HEK293 (cell line): ENCODE data around the gene IRF2.

Experiments
- BCL6B ChIP-seq: fragments of 450-650 bp; formaldehyde crosslinking; IDR thresholded peaks from 2 replicates; pipeline ENCODE4 v1.5.1; 2017; ENCODE audit warnings: missing biosample characterization, missing genetic modification characterization
- CTCF ChIP-seq: fragments of 450-650 bp; formaldehyde crosslinking; IDR thresholded peaks from 2 replicates; pipeline ENCODE4 v1.5.1; 2016; ENCODE audit warnings: missing biosample characterization, missing genetic modification characterization
- GLIS2 ChIP-seq: fragments of 450-650 bp; formaldehyde crosslinking; IDR thresholded peaks from 2 replicates; pipeline ENCODE4 v1.5.1; 2016; ENCODE audit warnings: missing biosample characterization, missing genetic modification characterization
- KLF8 ChIP-seq: fragments of 450-650 bp; formaldehyde crosslinking; IDR thresholded peaks from 2 replicates; pipeline ENCODE4 v1.5.1; 2016; ENCODE audit warnings: missing biosample characterization, missing genetic modification characterization
- OVOL3 ChIP-seq: fragments of 450-650 bp; formaldehyde crosslinking; IDR thresholded peaks from 2 replicates; pipeline ENCODE4 v1.5.1; 2016; ENCODE audit warnings: missing biosample characterization, missing genetic modification characterization
- SALL2 ChIP-seq: fragments of 450-650 bp; formaldehyde crosslinking; IDR thresholded peaks from 2 replicates; pipeline ENCODE4 v1.5.0; 2017; ENCODE audit warnings: missing biosample characterization, mild to moderate bottlenecking, missing genetic modification characterization, borderline replicate concordance
- SP2 ChIP-seq: fragments of 450-650 bp; formaldehyde crosslinking; IDR thresholded peaks from 2 replicates; pipeline ENCODE4 v1.5.1; 2016; ENCODE audit warnings: missing biosample characterization, missing genetic modification characterization
- SP3 ChIP-seq: fragments of 450-650 bp; formaldehyde crosslinking; IDR thresholded peaks from 2 replicates; pipeline ENCODE4 v1.5.1; 2016; ENCODE audit warnings: missing biosample characterization, missing genetic modification characterization
- ZBTB10 ChIP-seq: fragments of 450-650 bp; formaldehyde crosslinking; IDR thresholded peaks from 2 replicates; pipeline ENCODE4 v1.5.1; 2016; ENCODE audit warnings: missing biosample characterization, missing genetic modification characterization
- ZBTB26 ChIP-seq: fragments of 450-650 bp; formaldehyde crosslinking; optimal IDR thresholded peaks from 2 replicates; pipeline ENCODE3; 2016; ENCODE audit warnings: missing biosample characterization, mild to moderate bottlenecking, missing genetic modification characterization
- ZBTB7A ChIP-seq: fragments of 450-650 bp; formaldehyde crosslinking; IDR thresholded peaks from 2 replicates; pipeline ENCODE4 v1.5.1; 2016; ENCODE audit warnings: low read depth, missing biosample characterization, missing genetic modification characterization
- ZFHX2 ChIP-seq: fragments of 450-650 bp; formaldehyde crosslinking; conservative IDR thresholded peaks from 2 replicates; pipeline ENCODE4 v1.5.1; 2016; ENCODE audit warnings: missing biosample characterization, missing genetic modification characterization
- ZIC2 ChIP-seq: fragments of 450-650 bp; formaldehyde crosslinking; IDR thresholded peaks from 2 replicates; pipeline ENCODE4 v1.5.1; 2016; ENCODE audit warnings: missing biosample characterization, missing genetic modification characterization
- ZNF18 ChIP-seq: fragments of 450-650 bp; formaldehyde crosslinking; IDR thresholded peaks from 2 replicates; pipeline ENCODE4 v1.5.1; 2016; ENCODE audit warnings: missing biosample characterization, missing genetic modification characterization
- ZNF2 ChIP-seq: fragments of 450-650 bp; formaldehyde crosslinking; IDR thresholded peaks from 2 replicates; pipeline ENCODE4 v1.5.1; 2016; ENCODE audit warnings: missing biosample characterization, missing genetic modification characterization
- ZNF223 ChIP-seq: fragments of 450-650 bp; formaldehyde crosslinking; IDR thresholded peaks from 2 replicates; pipeline ENCODE4 v1.5.1; 2016; ENCODE audit warnings: missing biosample characterization, missing genetic modification characterization
- ZNF324 ChIP-seq: fragments of 450-650 bp; formaldehyde crosslinking; IDR thresholded peaks from 2 replicates; pipeline ENCODE4 v1.5.1; 2016; ENCODE audit warnings: missing biosample characterization, missing genetic modification characterization
- ZNF423 ChIP-seq: fragments of 450-650 bp; formaldehyde crosslinking; IDR thresholded peaks from 2 replicates; pipeline ENCODE4 v1.5.1; 2016; ENCODE audit warnings: missing biosample characterization, missing genetic modification characterization
- ZNF449 ChIP-seq: fragments of 450-650 bp; formaldehyde crosslinking; IDR thresholded peaks from 2 replicates; pipeline ENCODE4 v1.5.1; 2017; ENCODE audit warnings: missing biosample characterization, mild to moderate bottlenecking, missing genetic modification characterization, moderate library complexity
- ZNF518A ChIP-seq: fragments of 450-650 bp; formaldehyde crosslinking; conservative IDR thresholded peaks from 2 replicates; pipeline ENCODE4 v1.5.1; 2016; ENCODE audit warnings: low read depth, missing biosample characterization, missing genetic modification characterization
- ZNF580 ChIP-seq: fragments of 450-650 bp; formaldehyde crosslinking; IDR thresholded peaks from 2 replicates; pipeline ENCODE4 v1.5.1; 2016; ENCODE audit warnings: missing biosample characterization, missing genetic modification characterization
- ZNF677 ChIP-seq: fragments of 450-650 bp; IDR thresholded peaks from 2 replicates; pipeline ENCODE4 v1.5.0; 2018; ENCODE audit warnings: missing biosample characterization, mild to moderate bottlenecking, missing genetic modification characterization, moderate library complexity

IRF2 gene

GRCh38 chr4:184472614-184473498, 1.5 kb downstream of the IRF2 start (continued):
- TF ChIP-seq ZBTB10 (tag by site-specific recombination) (0 out of 2 replicates have a peak, but pooled peaks have one; percentile 30), ZNF18 (tag by site-specific recombination) (no peak), ZNF518A (tag by site-specific recombination) (no peak), ZNF677 (no peak), ZNF223 (tag by site-specific recombination) (no peak), ZNF2 (peak; percentile 40; the same call in 1 of the 2 replicates), ZNF324 (tag by site-specific recombination) (0 out of 2 replicates have a peak, but pooled peaks have one; percentile 41), ZBTB26 (tag by site-specific recombination) (peak; percentile 64), SALL2 (tag by site-specific recombination) (no peak), BCL6B (tag by site-specific recombination) (no peak), KLF8 (tag by site-specific recombination) (0 out of 2 replicates have a peak, but pooled peaks have one; percentile 16), CTCF (tag by site-specific recombination) (0 out of 2 replicates have a peak, but pooled peaks have one; percentile 16), ZNF449 (0 out of 2 replicates have a peak, but pooled peaks have one; percentile 36), SP3 (tag by site-specific recombination) (peak; percentile 64), ZNF580 (tag by site-specific recombination) (no peak), OVOL3 (no peak), ZBTB7A (tag by site-specific recombination) (no peak), ZNF423 (tag by site-specific recombination) (peak; percentile 12; the same call in 1 of the 2 replicates), SP2 (peak; percentile 66), GLIS2 (tag by site-specific recombination) (peak; percentile 69), ZIC2 (0 out of 2 replicates have a peak, but pooled peaks have one; percentile 8), ZFHX2 (peak; percentile 94)
